Measurements from ENCODE around the gene CDO1. TPM values are rescaled to one million over a fixed set of nuclear protein-coding genes. Genes with fewer than 3 reads are reported as not detected.

CDO1 gene
- total and polyA plus RNA-seq, 8 donors, result 1.9 to 19.7 (median 5.6) TPM

- WGBS, 2 donors, result 58 to 69% methylated on average over 4 of the region's 4 CpGs
- no peaks in the 10 kb centered on the region for H3K36me3 ChIP-seq
- no peak overlapping the region for H3K4me3 ChIP-seq
- no peak overlapping the region for H3K27ac ChIP-seq
- no peaks in the 10 kb centered on the region for H3K9me3 ChIP-seq
- FAIRE-seq (no peak), ATAC-seq (no peak), DNase-seq (no peak)
- no peaks in the 10 kb centered on the region for H3K27me3 ChIP-seq
- TF ChIP-seq CTCF (IDR thresholded peaks at IDR 0.05), result no peak
- intact Hi-C loops (cut with DNase I), result no loop called here
- H3K4me1 ChIP-seq, result no peaks in the 10 kb centered on the region
These were observed 40.5 kb downstream of the CDO1 start for GRCh38 chr5:115775999-115776398.

GRCh38 chr5:115774684-115775083 is 41.8 kb downstream of the CDO1 start:
- WGBS, 2 donors, result 82 to 95% methylated on average over 3 of the region's 3 CpGs
- ATAC-seq (peak in 2 of 4 donors; percentile 11 to 32), DNase-seq (no peak), FAIRE-seq (no peak)
- Histone ChIP-seq H3K4me1 (no peaks in the 10 kb centered on the region), H3K27me3 (no peaks in the 10 kb centered on the region), H3K36me3 (no peaks in the 10 kb centered on the region), H3K9me3 (no peaks in the 10 kb centered on the region), H3K4me3 (no peak overlapping the region), H3K27ac (no peak overlapping the region)
- TF ChIP-seq CTCF (IDR thresholded peaks at IDR 0.05), result no peak
- intact Hi-C loops (cut with DNase I), result no loop called here

GRCh38 chr5:115772731-115773475 is 43.6 kb downstream of the CDO1 start:
- no peak for TF ChIP-seq CTCF (IDR thresholded peaks at IDR 0.05)
- Histone ChIP-seq H3K27ac (no peak overlapping the region), H3K4me1 (no peaks in the 10 kb centered on the region), H3K9me3 (no peaks in the 10 kb centered on the region), H3K36me3 (no peaks in the 10 kb centered on the region), H3K27me3 (no peaks in the 10 kb centered on the region), H3K4me3 (no peak overlapping the region)
- intact Hi-C loops (cut with DNase I), result no loop called here
- ATAC-seq (peak in 1 of 4 donors; percentile 41), FAIRE-seq (no peak), DNase-seq (no peak)
- WGBS, 2 donors, result 60 to 62% methylated on average over 2 of the region's 2 CpGs

- intact Hi-C loops (cut with DNase I), result no loop called here
- no peak for TF ChIP-seq CTCF (IDR thresholded peaks at IDR 0.05)
- no peaks in the 10 kb centered on the region for H3K4me1 ChIP-seq
- H3K27me3 ChIP-seq, result no peaks in the 10 kb centered on the region
- 79 to 81% methylated on average over 11 of the region's 11 CpGs for WGBS, 2 donors
- no peak overlapping the region for H3K27ac ChIP-seq
- H3K36me3 ChIP-seq, result no peaks in the 10 kb centered on the region
- H3K4me3 ChIP-seq, result no peak overlapping the region
- ATAC-seq (peak in 1 of 4 donors; percentile 31), DNase-seq (no peak), FAIRE-seq (no peak)
- no peaks in the 10 kb centered on the region for H3K9me3 ChIP-seq
These were observed 46.0 kb downstream of the CDO1 start for GRCh38 chr5:115770466-115770865.

- TF ChIP-seq CTCF (IDR thresholded peaks at IDR 0.05), result no peak
- intact Hi-C loops (cut with DNase I), result no loop called here
- no peak for DNase-seq
- Histone ChIP-seq H3K27ac (no peak overlapping the region), H3K4me3 (no peak overlapping the region), H3K36me3 (no peaks in the 10 kb centered on the region), H3K4me1 (no peaks in the 10 kb centered on the region), H3K27me3 (no peaks in the 10 kb centered on the region), H3K9me3 (no peaks in the 10 kb centered on the region)
- FAIRE-seq, result no peak
- WGBS, 2 donors, result 82 to 90% methylated on average over 3 of the region's 3 CpGs
- ATAC-seq, result no peak
These were observed 49.0 kb downstream of the CDO1 start for GRCh38 chr5:115767424-115767823.
